Urinary bladder (tissue), 4 donors: ENCODE data around the gene NCK2. TPM values are rescaled to one million over a fixed set of nuclear protein-coding genes. Genes with fewer than 3 reads are reported as not detected.
"Not testable (repeated sequence)": the region's sequence is repeated elsewhere in the genome, so short reads cannot be mapped to it uniquely, and the experiment has no call there.

Experiments
- DNase-seq: peaks from one replicate; pipeline ENCODE4 v3.0.0-alpha.2; 2015; ENCODE audit errors: extremely low spot score
- H3K27ac ChIP-seq: one replicate; pipeline ENCODE4 v1.5.1; 2013; ENCODE audit warnings: low read depth, mild to moderate bottlenecking, moderate library complexity
- H3K36me3 ChIP-seq: one replicate; pipeline ENCODE4 v1.6.1; 2013; ENCODE audit warnings: mild to moderate bottlenecking, moderate library complexity; ENCODE audit not compliant: insufficient read depth
- H3K4me1 ChIP-seq: one replicate; pipeline ENCODE4 v1.6.1; 2013; ENCODE audit warnings: mild to moderate bottlenecking, moderate library complexity; ENCODE audit not compliant: insufficient read depth
- H3K4me3 ChIP-seq: one replicate; pipeline ENCODE4 v1.5.1; 2013; ENCODE audit warnings: low read depth, low read length
- WGBS: extraction: QIAGEN DNeasy Blood & Tissue Kit; methylation state at CpG from one replicate; pipeline ENCODE4 v1.1.7; 2013; 5-methylcytosine and 5-hydroxymethylcytosine counted together
- polyA plus RNA-seq: library from polyadenylated mRNA; stranded (reverse); fragments of 200-250 nt; gene quantifications from one replicate; pipeline ENCODE4 v1.2.3, GENCODE V29; 2013
- total RNA-seq: library from RNA; depleted of rRNA; stranded (reverse); fragments of >200 nt; gene quantifications from one replicate; pipeline ENCODE4 v1.2.3, GENCODE V29; 2014
- donor health status: healthy with polysubstance abuse.
- donor health status: healthy.

Gene NCK2
- total and polyA plus RNA-seq, 2 donors, result 31.5 to 64.8 TPM

- Histone ChIP-seq H3K36me3 (peaks cover 2% of the 10 kb centered on the region), H3K4me3 (no peak overlapping the region), H3K4me1 (no peaks in the 10 kb centered on the region), H3K27ac (no peak overlapping the region)
- WGBS, result over 99% methylated on average over 4 of the region's 4 CpGs
- DNase-seq, result no peak
Observed at GRCh38 chr2:105896765-105897163, 152.1 kb downstream of the NCK2 start.

DNA sequence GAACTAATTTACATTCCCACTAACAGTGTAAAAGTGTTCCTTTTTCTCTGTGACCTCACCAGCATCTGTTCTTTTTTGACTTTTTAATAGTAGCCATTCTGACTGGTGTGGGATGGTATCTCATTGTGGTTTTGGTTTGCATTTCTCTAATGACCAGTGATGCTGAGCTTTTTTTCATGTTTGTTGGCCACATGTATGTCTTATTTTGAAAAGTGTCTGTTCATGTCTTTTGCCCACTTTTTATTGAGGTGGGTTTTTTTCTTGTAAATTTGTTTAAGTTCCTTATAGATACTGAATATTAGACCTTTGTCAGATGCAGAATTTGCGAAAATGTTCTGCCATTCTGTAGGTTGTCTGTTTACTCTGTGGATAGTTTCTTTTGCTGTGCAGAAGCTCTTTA, 153.0 kb downstream of the NCK2 start:
- not testable (repeated sequence) for H3K4me1 ChIP-seq, H3K27ac ChIP-seq, DNase-seq, H3K36me3 ChIP-seq, H3K4me3 ChIP-seq
- WGBS, result 97% methylated on average over 1 of the region's 1 CpG

- Histone ChIP-seq H3K36me3 (no peaks in the 10 kb centered on the region), H3K4me1 (no peaks in the 10 kb centered on the region), H3K4me3 (no peak overlapping the region), H3K27ac (no peak overlapping the region)
- DNase-seq, result no peak
- WGBS, result 96% methylated on average over 7 of the region's 7 CpGs
Observed at GRCh38 chr2:105903051-105903674, 158.5 kb downstream of the NCK2 start.

DNA sequence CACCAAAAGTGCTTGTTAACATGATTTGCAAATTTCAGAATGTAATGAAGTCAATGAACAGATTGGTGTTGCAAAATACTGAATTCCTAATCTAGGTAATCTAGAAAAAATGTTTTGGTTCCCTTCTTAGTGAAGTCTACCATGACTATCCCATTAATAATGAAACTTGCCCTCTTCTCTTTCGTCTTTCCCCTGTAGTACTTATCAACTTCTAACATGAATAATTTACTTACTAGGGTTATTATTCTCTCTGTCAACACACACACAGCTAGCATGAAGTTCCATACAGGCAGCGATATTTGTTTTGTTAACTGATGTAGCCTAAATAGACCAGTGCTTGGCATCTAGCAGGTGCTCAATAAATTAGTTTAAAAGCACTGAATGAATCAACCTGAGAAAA, 160.2 kb downstream of the NCK2 start:
- H3K4me3 ChIP-seq, result no peak overlapping the region
- no peaks in the 10 kb centered on the region for H3K36me3 ChIP-seq
- 88% methylated on average over 2 of the region's 2 CpGs for WGBS
- H3K27ac ChIP-seq, result no peak overlapping the region
- H3K4me1 ChIP-seq, result no peaks in the 10 kb centered on the region
- no peak for DNase-seq

DNA sequence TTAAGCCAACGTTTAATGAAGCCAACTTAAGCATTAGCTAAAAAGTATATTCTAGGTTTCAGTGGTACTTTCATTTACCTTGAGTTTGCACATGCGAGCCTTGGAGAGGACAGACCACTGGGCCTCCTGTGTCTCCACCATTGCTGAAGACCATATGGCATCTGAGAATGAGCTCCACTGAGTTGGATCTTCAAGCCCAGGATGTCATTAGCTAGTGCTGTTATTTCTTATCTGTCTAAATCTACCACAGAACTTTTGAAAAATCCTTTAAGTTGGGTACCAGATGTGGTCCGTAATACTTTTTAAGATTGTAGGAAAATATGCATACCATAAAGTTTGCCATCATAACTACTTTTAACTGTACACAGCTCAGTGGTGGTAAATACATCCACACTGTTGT, 161.8 kb downstream of the NCK2 start:
- H3K4me3 ChIP-seq, result no peak overlapping the region
- H3K36me3 ChIP-seq, result no peaks in the 10 kb centered on the region
- WGBS, result 81% methylated on average over 3 of the region's 3 CpGs
- no peaks in the 10 kb centered on the region for H3K4me1 ChIP-seq
- no peak overlapping the region for H3K27ac ChIP-seq
- DNase-seq, result no peak

GRCh38 chr2:105907184-105907583, 162.5 kb downstream of the NCK2 start:
- Histone ChIP-seq H3K4me1 (no peaks in the 10 kb centered on the region), H3K27ac (no peak overlapping the region), H3K4me3 (no peak overlapping the region), H3K36me3 (no peaks in the 10 kb centered on the region)
- WGBS, result 35% methylated on average over 4 of the region's 4 CpGs
- DNase-seq, result no peak

- no peak overlapping the region for H3K4me3 ChIP-seq
- H3K36me3 ChIP-seq, result no peaks in the 10 kb centered on the region
- 81% methylated on average over 4 of the region's 4 CpGs for WGBS
- no peak overlapping the region for H3K27ac ChIP-seq
- no peaks in the 10 kb centered on the region for H3K4me1 ChIP-seq
- DNase-seq, result no peak
Observed at GRCh38 chr2:105909215-105909614, 164.5 kb downstream of the NCK2 start.

- Histone ChIP-seq H3K4me3 (no peak overlapping the region), H3K27ac (no peak overlapping the region), H3K36me3 (no peaks in the 10 kb centered on the region), H3K4me1 (no peaks in the 10 kb centered on the region)
- DNase-seq, result no peak
- WGBS, result 83% methylated on average over 13 of the region's 13 CpGs
Observed at GRCh38 chr2:105910497-105911238, 166.0 kb downstream of the NCK2 start.

- no peaks in the 10 kb centered on the region for H3K36me3 ChIP-seq
- 96% methylated on average over 3 of the region's 3 CpGs for WGBS
- H3K4me1 ChIP-seq, result no peaks in the 10 kb centered on the region
- no peak overlapping the region for H3K27ac ChIP-seq
- no peak overlapping the region for H3K4me3 ChIP-seq
- DNase-seq, result no peak
Observed at GRCh38 chr2:105911425-105911824, 166.7 kb downstream of the NCK2 start.

GRCh38 chr2:105912081-105912480, 167.4 kb downstream of the NCK2 start:
- WGBS, result 90% methylated on average over 2 of the region's 2 CpGs
- Histone ChIP-seq H3K36me3 (no peaks in the 10 kb centered on the region), H3K27ac (no peak overlapping the region)

GRCh38 chr2:105915005-105915558, 170.4 kb downstream of the NCK2 start:
- WGBS, result 78% methylated on average over 2 of the region's 2 CpGs
- Histone ChIP-seq H3K36me3 (no peaks in the 10 kb centered on the region), H3K4me1 (no peaks in the 10 kb centered on the region), H3K27ac (no peak overlapping the region), H3K4me3 (no peak overlapping the region)
- no peak for DNase-seq

More at GRCh38 chr2:105912081-105912480, 167.4 kb downstream of the NCK2 start:
- Histone ChIP-seq H3K4me3 (no peak overlapping the region), H3K4me1 (no peaks in the 10 kb centered on the region)
- DNase-seq, result no peak

GRCh38 chr2:105917226-105917625, 172.5 kb downstream of the NCK2 start:
- DNase-seq, result no peak
- H3K4me3 ChIP-seq, result no peak overlapping the region
- no peak overlapping the region for H3K27ac ChIP-seq
- no peaks in the 10 kb centered on the region for H3K4me1 ChIP-seq
- no peaks in the 10 kb centered on the region for H3K36me3 ChIP-seq
- 93% methylated on average over 4 of the region's 4 CpGs for WGBS

- Histone ChIP-seq H3K4me3 (no peak overlapping the region), H3K36me3 (no peaks in the 10 kb centered on the region), H3K4me1 (no peaks in the 10 kb centered on the region), H3K27ac (no peak overlapping the region)
- 88% methylated on average over 4 of the region's 4 CpGs for WGBS
- DNase-seq, result no peak
Observed at GRCh38 chr2:105917688-105918087, 173.0 kb downstream of the NCK2 start.

DNA sequence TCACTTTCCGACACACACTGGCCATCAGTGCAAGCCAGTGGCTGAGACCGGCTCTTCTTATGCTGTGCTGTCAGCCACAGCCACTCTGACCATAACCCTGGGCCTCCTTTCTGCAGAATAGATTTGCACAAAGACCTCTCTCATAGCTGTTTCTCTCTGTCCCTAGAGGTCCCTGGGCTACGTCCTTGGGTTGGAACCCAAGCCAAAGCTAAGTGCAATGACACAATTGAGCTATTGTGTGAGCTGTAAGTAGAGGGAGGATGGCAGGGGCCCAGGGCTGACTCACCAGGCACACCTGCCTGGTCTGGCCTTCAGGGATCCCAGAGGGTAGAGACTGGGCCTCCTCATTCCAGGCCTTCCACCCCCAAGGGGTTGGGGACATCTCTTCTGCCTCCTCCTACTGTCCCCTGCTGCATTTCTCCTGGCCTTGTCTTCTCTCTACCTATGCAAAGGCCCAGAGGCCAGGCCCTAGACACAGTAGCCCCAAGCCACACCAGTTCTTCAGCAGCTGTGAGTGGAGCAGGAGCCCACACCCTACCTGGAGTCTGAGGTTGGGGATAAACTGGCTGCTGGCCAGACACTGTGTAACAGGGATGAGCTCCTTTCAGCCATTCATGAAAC, 174.6 kb downstream of the NCK2 start:
- H3K36me3 ChIP-seq, result no peaks in the 10 kb centered on the region
- H3K4me3 ChIP-seq, result no peak overlapping the region
- no peak overlapping the region for H3K27ac ChIP-seq
- DNase-seq, result no peak
- WGBS, result 86% methylated on average over 3 of the region's 3 CpGs
- H3K4me1 ChIP-seq, result no peaks in the 10 kb centered on the region
